ENCODE results near the gene PHAF1. TPM values are rescaled to one million over a fixed set of nuclear protein-coding genes. Genes with fewer than 3 reads are reported as not detected.
A peak's percentile ranks its signal among the peaks of the same experiment; 100 is the strongest.

The PHAF1 gene
- total and polyA plus RNA-seq, 10 donors = 5.5 to 44.0 (median 18.4) TPM

- Histone ChIP-seq H3K4me1 (peaks cover 50 to 96% (median 78%) of the 10 kb centered on the region in 6 donors), H3K27ac (peak overlapping the region; percentile 80 to 96 (median 92)), H3K27me3 (replicated peaks in 1 of 7) (peaks cover 4 to 42% (median 26%) of the 10 kb centered on the region in 7 donors), H3K4me3 (peak overlapping the region; percentile 83 to 95 (median 94)), H3K36me3 (peaks cover 0 to 7% (median 0%) of the 10 kb centered on the region in 6 donors), H3K9me3 (no peaks in the 10 kb centered on the region)
- TF ChIP-seq CTCF (IDR thresholded peaks at IDR 0.05 in 8 of 11, conservative IDR thresholded peaks at IDR 0.05 in 3 of 11) (no peak), POLR2AphosphoS5 (IDR thresholded peaks at IDR 0.05) (peak in 2 of 3 donors; percentile 54 to 67), POLR2A (IDR thresholded peaks at IDR 0.05) (no peak)
- DNase-seq = peak; percentile 93
- WGBS, 5 donors = 5 to 13% (median 7%) methylated on average over 15 to 34 of the region's 34 CpGs
- intact Hi-C loops (cut with DNase I; ENCODE audit: low total_unique reads) = no loop called here
These were observed 49.2 kb downstream of the PHAF1 start for GRCh38 chr16:67158637-67159600.

- Histone ChIP-seq H3K9me3 (no peaks in the 10 kb centered on the region), H3K27ac (peak overlapping the region in 1 of 8 donors; percentile 95), H3K27me3 (replicated peaks in 1 of 7) (peaks cover 4 to 59% (median 51%) of the 10 kb centered on the region in 7 donors), H3K4me3 (peak overlapping the region in 5 of 8 donors; percentile 83 to 95 (median 94)), H3K36me3 (no peaks in the 10 kb centered on the region), H3K4me1 (peaks cover 48 to 96% (median 79%) of the 10 kb centered on the region in 6 donors)
- TF ChIP-seq CTCF (IDR thresholded peaks at IDR 0.05 in 8 of 11, conservative IDR thresholded peaks at IDR 0.05 in 3 of 11) (no peak), POLR2AphosphoS5 (IDR thresholded peaks at IDR 0.05) (peak in 2 of 3 donors; percentile 6 to 19)
- intact Hi-C loops (cut with DNase I; ENCODE audit: low total_unique reads) = no loop called here
- WGBS, 5 donors = 46 to 66% (median 55%) methylated on average over 23 to 25 of the region's 25 CpGs
- peak; percentile 85 for DNase-seq
These were observed 51.9 kb downstream of the PHAF1 start for GRCh38 chr16:67161595-67162058.

- H3K4me1 ChIP-seq = peaks cover 48 to 86% (median 75%) of the 10 kb centered on the region in 6 donors
- 8 to 19% (median 11%) methylated on average over 10 to 44 of the region's 44 CpGs for WGBS, 5 donors
- H3K4me3 ChIP-seq = peak overlapping the region in 7 of 8 donors; percentile 27 to 67 (median 36)
These were observed 52.9 kb downstream of the PHAF1 start for GRCh38 chr16:67162506-67163163.

More at GRCh38 chr16:67162506-67163163, 52.9 kb downstream of the PHAF1 start:
- Histone ChIP-seq H3K36me3 (no peaks in the 10 kb centered on the region), H3K9me3 (no peaks in the 10 kb centered on the region), H3K27me3 (replicated peaks in 1 of 7) (peaks cover 4 to 69% (median 60%) of the 10 kb centered on the region in 7 donors), H3K27ac (no peak overlapping the region)
- peak; percentile 78 for DNase-seq
- intact Hi-C loops (cut with DNase I; ENCODE audit: low total_unique reads) = no loop called here
- TF ChIP-seq CTCF (IDR thresholded peaks at IDR 0.05 in 8 of 11, conservative IDR thresholded peaks at IDR 0.05 in 3 of 11) (no peak), POLR2A (IDR thresholded peaks at IDR 0.05) (no peak), POLR2AphosphoS5 (IDR thresholded peaks at IDR 0.05) (no peak)
